GM23338 (cell line): ENCODE data around the gene HS6ST2. TPM values are rescaled to one million over a fixed set of nuclear protein-coding genes. Genes with fewer than 3 reads are reported as not detected.

Experiments used
- ATAC-seq: fragments of 200-7000 bp; cut with Tn5 transposase; 3 replicates; pipeline ENCODE4 v1.9.1; 2020
- DNase-seq: peaks from one replicate; pipeline ENCODE4 v3.0.0-alpha.2; 2015; ENCODE audit warnings: low spot score
- H2AFZ ChIP-seq: fragments of 200-600 bp; sonication (generic); 2 replicates; pipeline ENCODE4 v1.8.0; 2016; ENCODE audit warnings: antibody characterized with exemption, mild to moderate bottlenecking, moderate library complexity
- H3F3A ChIP-seq: fragments of 200-600 bp; sonication (generic); replicated peaks from 2 replicates; pipeline ENCODE4 v1.8.0; 2017; ENCODE audit warnings: antibody characterized with exemption, mixed run types, low read depth
- H3K27ac ChIP-seq: fragments of 200-600 bp; sonication (generic); 2 replicates; pipeline ENCODE4 v1.6.1; 2016; ENCODE audit warnings: low read depth
- H3K27me3 ChIP-seq: fragments of 200-600 bp; sonication (generic); 2 replicates; pipeline ENCODE4 v1.8.0; 2016; ENCODE audit warnings: mild to moderate bottlenecking, mixed run types, moderate library complexity; ENCODE audit not compliant: insufficient read depth
- H3K36me3 ChIP-seq: fragments of 200-600 bp; sonication (generic); 2 replicates; pipeline ENCODE4 v1.8.0; 2016; ENCODE audit warnings: mild to moderate bottlenecking; ENCODE audit not compliant: insufficient read depth
- H3K4me1 ChIP-seq: fragments of 200-600 bp; sonication (generic); 2 replicates; pipeline ENCODE4 v1.8.0; 2016; ENCODE audit warnings: mild to moderate bottlenecking, moderate library complexity; ENCODE audit not compliant: insufficient read depth
- H3K4me2 ChIP-seq: fragments of 200-600 bp; sonication (generic); 2 replicates; pipeline ENCODE4 v1.7.1; 2017; ENCODE audit warnings: mixed run types
- H3K4me3 ChIP-seq: fragments of 200-600 bp; sonication (generic); 2 replicates; pipeline ENCODE4 v1.6.1; 2016; ENCODE audit warnings: mixed run types
- H3K79me2 ChIP-seq: fragments of 200-600 bp; sonication (generic); replicated peaks from 2 replicates; pipeline ENCODE4 v1.8.0; 2017; ENCODE audit warnings: mild to moderate bottlenecking; ENCODE audit not compliant: insufficient read depth
- H3K9me2 ChIP-seq: fragments of 200-600 bp; sonication (generic); 2 replicates; pipeline ENCODE4 v1.8.0; 2017; ENCODE audit not compliant: insufficient read depth
- H4K20me1 ChIP-seq: fragments of 200-600 bp; sonication (generic); replicated peaks from 2 replicates; pipeline ENCODE4 v1.8.0; 2017; ENCODE audit warnings: mild to moderate bottlenecking; ENCODE audit not compliant: insufficient read depth
- H3K27ac Mint-ChIP-seq: 2 replicates; pipeline ENCODE4 v1.8.0; 2020; ENCODE audit warnings: inconsistent platforms, mild to moderate bottlenecking, moderate library complexity, mixed read lengths
- H3K27me3 Mint-ChIP-seq: 3 replicates; pipeline ENCODE4 v1.8.0; 2022; ENCODE audit warnings: low read depth, mild to moderate bottlenecking, moderate library complexity, mixed read lengths, inconsistent platforms; ENCODE audit not compliant: insufficient read depth, poor library complexity
- H3K36me3 Mint-ChIP-seq: 3 replicates; pipeline ENCODE4 v1.8.0; 2021; ENCODE audit warnings: low read depth, mild to moderate bottlenecking, inconsistent platforms, moderate library complexity, mixed read lengths
- H3K4me1 Mint-ChIP-seq: 3 replicates; pipeline ENCODE4 v1.8.0; 2020; ENCODE audit warnings: mild to moderate bottlenecking, inconsistent platforms, mixed read lengths
- H3K4me3 Mint-ChIP-seq: 3 replicates; pipeline ENCODE4 v1.8.0; 2021; ENCODE audit warnings: moderate library complexity, mild to moderate bottlenecking, inconsistent platforms, mixed read lengths
- H3K9me3 Mint-ChIP-seq: 3 replicates; pipeline ENCODE4 v1.8.0; 2020; ENCODE audit warnings: moderate library complexity, mild to moderate bottlenecking, inconsistent platforms, mixed read lengths
- CREB1 ChIP-seq: fragments of 250-450 bp; sonication (Bioruptor Pico); IDR thresholded peaks from 2 replicates; pipeline ENCODE4 v1.5.0; 2020; ENCODE audit warnings: low read depth, mild to moderate bottlenecking, moderate library complexity
- CTCF ChIP-seq, 2 experiments: fragments of 200-600 bp in 1 of 2; sonication (generic) in 1 of 2; conservative IDR thresholded peaks; 2 replicates each; pipeline versions ENCODE4 v1.5.1 to v1.6.1; 2016 to 2017; ENCODE audit warnings: antibody characterized with exemption in 2 of 2, low read depth in 2 of 2, mild to moderate bottlenecking in 2 of 2, moderate library complexity in 1 of 2
- ETS1 ChIP-seq: IDR thresholded peaks from 2 replicates; pipeline ENCODE4 v1.6.1; 2016; ENCODE audit warnings: antibody characterized with exemption
- EZH2 ChIP-seq: fragments of 200-600 bp; sonication (generic); IDR thresholded peaks from one replicate; pipeline ENCODE4 v1.8.0; 2017; ENCODE audit warnings: antibody characterized with exemption, mild to moderate bottlenecking, low read depth; ENCODE audit not compliant: unreplicated experiment
- EZH2phosphoT487 ChIP-seq: fragments of 200-600 bp; sonication (generic); IDR thresholded peaks from one replicate; pipeline ENCODE4 v1.8.1; 2018; ENCODE audit warnings: antibody characterized with exemption; ENCODE audit not compliant: unreplicated experiment
- JUNB ChIP-seq: IDR thresholded peaks from one replicate; pipeline ENCODE4 v1.6.1; 2016; ENCODE audit warnings: antibody characterized with exemption; ENCODE audit not compliant: unreplicated experiment
- NANOG ChIP-seq: IDR thresholded peaks from 2 replicates; pipeline ENCODE4 v1.6.1; 2016; ENCODE audit warnings: antibody characterized with exemption, borderline replicate concordance
- POLR2AphosphoS5 ChIP-seq: IDR thresholded peaks from 2 replicates; pipeline ENCODE4 v1.6.1; 2016; ENCODE audit warnings: antibody characterized with exemption, low read depth
- REST ChIP-seq: IDR thresholded peaks from one replicate; pipeline ENCODE4 v1.6.1; 2018; ENCODE audit warnings: antibody characterized with exemption; ENCODE audit not compliant: unreplicated experiment
- STAT1 ChIP-seq: IDR thresholded peaks from one replicate; pipeline ENCODE4 v1.6.1; 2016; ENCODE audit warnings: antibody characterized with exemption; ENCODE audit not compliant: unreplicated experiment
- ZNF114 ChIP-seq: fragments of 250-450 bp; sonication (Bioruptor Pico); IDR thresholded peaks from 2 replicates; pipeline ENCODE4 v1.5.0; 2020; ENCODE audit warnings: mild to moderate bottlenecking, moderate library complexity
- ZNF331 ChIP-seq: fragments of 250-450 bp; sonication (Bioruptor Pico); IDR thresholded peaks from 2 replicates; pipeline ENCODE4 v1.5.0; 2020; ENCODE audit warnings: low read depth, mild to moderate bottlenecking, moderate library complexity
- ZNF462 ChIP-seq: fragments of 250-450 bp; sonication (Bioruptor Pico); IDR thresholded peaks from 2 replicates; pipeline ENCODE4 v1.5.0; 2020; ENCODE audit warnings: mild to moderate bottlenecking, moderate library complexity
- polyA plus RNA-seq: library from polyadenylated mRNA; unstranded; fragments of >200 nt; fragmentation: Nextera tagmentation; extraction: Ambion mirVana; gene quantifications from 2 replicates; pipeline ENCODE4 v1.2.1, GENCODE V29; 2016
- total RNA-seq: library from RNA; depleted of rRNA; stranded (reverse); fragments of >200 nt; shearing (Covaris generic); gene quantifications from 2 replicates; pipeline ENCODE4 v1.2.3, GENCODE V29; 2014

HS6ST2 gene
- total and polyA plus RNA-seq, 2 experiments from 2014 or later, result 0.82 to 4.8 TPM

- no peaks in the 10 kb centered on the region for H4K20me1 ChIP-seq
- DNase-seq (no peak), ATAC-seq (no peak)
- peaks cover 23% of the 10 kb centered on the region for H3K4me1 Mint-ChIP-seq
- H3K27ac ChIP-seq, result no peak overlapping the region
- H3K4me1 ChIP-seq, result peaks cover 18% of the 10 kb centered on the region; the same call in 1 of the 2 replicates
- no peaks in the 10 kb centered on the region for H3K9me2 ChIP-seq
- no peaks in the 10 kb centered on the region for H3K9me3 Mint-ChIP-seq
- no peaks in the 10 kb centered on the region for H3K36me3 Mint-ChIP-seq
- no peak overlapping the region for H3K27ac Mint-ChIP-seq
- no peak for TF ChIP-seq CREB1 (CRISPR knock-in tag)
- TF ChIP-seq STAT1, result no peak
- TF ChIP-seq CTCF (conservative IDR thresholded peaks at IDR 0.05; ENCODE audit: low read depth in 2 of 2), result no peak
- no peak for TF ChIP-seq JUNB
- TF ChIP-seq NANOG, result no peak
- TF ChIP-seq ZNF331 (CRISPR knock-in tag), result no peak
- no peak for TF ChIP-seq POLR2AphosphoS5
- TF ChIP-seq ZNF462 (CRISPR knock-in tag), result no peak
- no peak for TF ChIP-seq EZH2
- no peak for TF ChIP-seq EZH2phosphoT487
- no peak for TF ChIP-seq ZNF114 (CRISPR knock-in tag)
- TF ChIP-seq ETS1, result no peak
- TF ChIP-seq REST, result no peak
- H3K4me2 ChIP-seq, result no peak overlapping the region
- no peaks in the 10 kb centered on the region for H3K36me3 ChIP-seq
- H3K79me2 ChIP-seq, result no peaks in the 10 kb centered on the region
- no peak overlapping the region for H3K4me3 ChIP-seq
- no peaks in the 10 kb centered on the region for H3F3A ChIP-seq
- H2AFZ ChIP-seq, result no peak overlapping the region
- H3K4me3 Mint-ChIP-seq, result no peak overlapping the region
- H3K27me3 ChIP-seq, result peaks cover 9% of the 10 kb centered on the region; the same call in 1 of the 2 replicates
- peaks cover 1% of the 10 kb centered on the region for H3K27me3 Mint-ChIP-seq
These were observed 7.0 kb upstream of the HS6ST2 start for GRCh38 chrX:132965461-132965860.
